Kidney epithelial cell (primary cell): Measurements from ENCODE around the gene GLIS2. TPM values are rescaled to one million over a fixed set of nuclear protein-coding genes. Genes with fewer than 3 reads are reported as not detected.

Source experiments
- DNase-seq: peaks from one replicate; pipeline ENCODE4 v3.0.0-alpha.2; 2010; ENCODE audit warnings: low read depth
- H3K27me3 ChIP-seq: 2 replicates; pipeline ENCODE4 v1.6.0; 2011; ENCODE audit warnings: low read length; ENCODE audit not compliant: control insufficient read depth, insufficient read depth
- H3K36me3 ChIP-seq: 2 replicates; pipeline ENCODE4 v1.5.1; 2011; ENCODE audit warnings: low read length; ENCODE audit not compliant: control insufficient read depth, insufficient read depth
- H3K4me3 ChIP-seq: 2 replicates; pipeline ENCODE4 v1.5.1; 2011; ENCODE audit warnings: low read depth, mild to moderate bottlenecking, control low read depth, low read length
- total RNA-seq: library from RNA; depleted of rRNA; stranded (reverse); fragments of >200 nt; gene quantifications from 2 replicates; pipeline ENCODE4 v1.2.3, GENCODE V29; 2015
- TF ChIP-seq, protein P1 (sequence below): IDR thresholded peaks from 2 replicates; pipeline ENCODE4 v1.5.1; 2011; ENCODE audit warnings: mild to moderate bottlenecking, moderate library complexity, low read length, control low read depth, inconsistent platforms; ENCODE audit not compliant: insufficient read depth, poor library complexity, severe bottlenecking

GLIS2 gene
- total RNA-seq, 1 donor from 2014 or later: 11.5 TPM

DNA sequence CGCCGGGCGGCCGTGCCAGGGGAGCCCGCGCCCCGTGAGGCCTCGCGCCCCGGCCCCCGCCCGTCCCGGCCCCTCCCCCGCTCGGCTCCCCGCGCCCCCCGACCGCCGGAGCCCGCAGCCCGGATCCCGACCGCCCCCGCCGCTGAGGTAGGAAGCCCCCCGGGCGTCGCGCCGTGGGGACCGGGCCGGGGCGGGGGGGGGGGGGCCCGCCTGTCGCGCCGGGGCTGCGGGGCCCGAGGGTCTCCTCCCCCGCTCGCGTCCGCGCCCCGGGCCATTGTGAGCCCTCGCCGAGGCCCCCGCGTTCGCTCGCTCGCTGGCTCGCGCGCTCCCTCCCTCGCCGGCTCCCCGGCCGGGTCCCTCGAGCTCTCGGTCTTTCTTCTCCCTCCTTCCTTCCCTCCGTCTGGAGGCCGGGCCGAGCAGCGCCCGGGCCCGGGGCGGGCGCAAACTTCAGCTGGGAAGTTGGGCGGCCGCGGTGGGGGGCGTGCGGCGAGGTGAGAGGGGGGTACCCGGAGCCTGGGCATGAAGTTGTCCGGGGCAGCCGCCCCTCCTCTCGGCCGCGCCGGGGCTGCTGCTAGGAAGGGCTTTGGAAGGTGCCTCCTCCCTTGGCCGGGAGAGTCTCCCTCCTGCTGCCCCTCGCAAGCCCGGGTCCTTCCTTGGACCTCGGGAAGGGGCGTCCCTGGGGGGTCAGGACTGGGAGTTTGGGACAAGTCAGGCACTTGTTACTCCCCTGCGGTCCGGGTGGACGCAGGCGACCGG lies 419 bp downstream of the GLIS2 start:
- Histone ChIP-seq H3K4me3 (peak overlapping the region; percentile 87), H3K36me3 (no peaks in the 10 kb centered on the region), H3K27me3 (no peaks in the 10 kb centered on the region)
- DNase-seq: no peak
- TF ChIP-seq, protein P1, sequence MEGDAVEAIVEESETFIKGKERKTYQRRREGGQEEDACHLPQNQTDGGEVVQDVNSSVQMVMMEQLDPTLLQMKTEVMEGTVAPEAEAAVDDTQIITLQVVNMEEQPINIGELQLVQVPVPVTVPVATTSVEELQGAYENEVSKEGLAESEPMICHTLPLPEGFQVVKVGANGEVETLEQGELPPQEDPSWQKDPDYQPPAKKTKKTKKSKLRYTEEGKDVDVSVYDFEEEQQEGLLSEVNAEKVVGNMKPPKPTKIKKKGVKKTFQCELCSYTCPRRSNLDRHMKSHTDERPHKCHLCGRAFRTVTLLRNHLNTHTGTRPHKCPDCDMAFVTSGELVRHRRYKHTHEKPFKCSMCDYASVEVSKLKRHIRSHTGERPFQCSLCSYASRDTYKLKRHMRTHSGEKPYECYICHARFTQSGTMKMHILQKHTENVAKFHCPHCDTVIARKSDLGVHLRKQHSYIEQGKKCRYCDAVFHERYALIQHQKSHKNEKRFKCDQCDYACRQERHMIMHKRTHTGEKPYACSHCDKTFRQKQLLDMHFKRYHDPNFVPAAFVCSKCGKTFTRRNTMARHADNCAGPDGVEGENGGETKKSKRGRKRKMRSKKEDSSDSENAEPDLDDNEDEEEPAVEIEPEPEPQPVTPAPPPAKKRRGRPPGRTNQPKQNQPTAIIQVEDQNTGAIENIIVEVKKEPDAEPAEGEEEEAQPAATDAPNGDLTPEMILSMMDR: no peak

DNA sequence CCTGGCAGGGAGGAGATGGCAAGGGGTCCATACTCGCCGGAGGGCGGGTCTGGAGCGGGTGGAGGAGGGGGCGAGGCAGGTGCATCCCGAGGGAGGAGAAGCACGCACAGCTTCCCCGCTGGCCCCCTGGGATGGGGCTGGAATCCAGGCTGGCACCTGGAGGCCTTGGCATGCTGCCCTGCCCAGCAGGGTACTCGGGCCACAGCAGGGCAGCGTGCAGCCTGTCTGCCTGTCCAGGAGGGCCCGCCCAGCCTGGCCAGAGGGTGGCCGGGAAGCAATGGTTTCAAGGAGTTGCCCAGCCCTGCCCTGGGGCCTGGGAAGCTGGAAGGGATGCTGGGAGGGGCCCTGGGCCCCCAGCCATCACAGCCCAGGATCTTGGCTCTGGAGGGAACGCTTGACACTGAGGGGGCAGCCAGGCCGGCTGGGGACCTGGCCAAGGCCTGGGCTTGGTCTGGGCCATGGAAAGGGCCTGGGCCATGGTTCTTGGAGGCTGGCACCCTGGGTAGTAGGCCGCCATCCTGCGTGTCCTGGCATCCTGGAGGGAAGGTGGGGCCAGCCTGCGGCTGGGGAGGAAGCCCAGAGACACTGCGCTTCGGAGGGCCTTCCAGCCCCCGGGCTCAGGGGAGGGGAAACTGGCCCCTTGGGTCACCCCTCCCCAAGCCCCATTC lies 1.1 kb downstream of the GLIS2 start:
- no peaks in the 10 kb centered on the region for H3K27me3 ChIP-seq
- TF ChIP-seq, protein P1: no peak
- no peak for DNase-seq
- H3K36me3 ChIP-seq: no peaks in the 10 kb centered on the region
- peak overlapping the region; percentile 87 for H3K4me3 ChIP-seq

DNA sequence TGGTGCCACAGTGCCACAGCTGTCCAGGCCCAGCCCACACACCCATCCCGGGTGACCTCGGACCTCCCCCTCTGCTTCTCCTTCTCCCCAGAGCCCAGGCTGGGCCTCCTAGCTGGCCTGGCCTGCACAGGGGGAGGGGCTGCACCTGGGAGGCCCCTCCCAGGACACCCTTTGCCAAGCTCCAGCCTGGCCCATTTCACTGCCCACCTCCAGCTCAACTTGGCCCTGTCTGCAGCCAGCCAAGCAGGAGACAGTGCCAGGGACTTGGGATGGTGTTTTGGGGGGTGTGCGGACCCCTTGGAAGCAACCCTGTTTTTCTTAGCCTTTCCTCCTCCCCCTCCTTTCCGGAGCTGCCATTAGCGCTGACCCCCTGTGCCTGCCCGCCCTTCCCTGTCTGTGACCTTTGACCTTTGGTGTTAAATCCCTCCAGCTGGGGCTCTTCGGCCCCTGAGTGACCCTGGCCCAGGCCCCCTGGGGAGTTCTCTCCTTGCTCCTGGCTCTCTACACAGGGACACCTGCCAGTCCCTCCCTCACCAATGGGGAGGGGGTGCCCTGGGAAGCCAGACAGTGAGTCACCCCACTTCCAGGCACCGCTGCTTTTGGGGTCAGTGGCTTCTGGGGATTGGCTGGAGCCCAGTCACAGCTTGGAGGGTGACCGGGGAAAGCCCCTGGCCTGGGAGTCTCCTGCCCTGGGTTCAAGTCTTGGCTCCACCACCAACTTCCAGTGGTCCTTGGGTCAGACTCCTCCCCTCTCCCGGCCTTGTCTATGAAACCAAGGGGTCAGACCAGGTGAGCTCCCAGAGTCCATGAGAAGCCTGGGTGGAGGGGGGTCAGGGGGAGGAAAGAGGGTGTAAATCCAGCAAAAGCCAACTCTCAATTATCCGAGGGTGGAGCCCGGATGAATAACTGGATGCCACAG lies 1.9 kb downstream of the GLIS2 start:
- Histone ChIP-seq H3K4me3 (peak overlapping the region; percentile 87), H3K27me3 (no peaks in the 10 kb centered on the region), H3K36me3 (no peaks in the 10 kb centered on the region)
- DNase-seq: no peak
- TF ChIP-seq, protein P1: no peak

DNA sequence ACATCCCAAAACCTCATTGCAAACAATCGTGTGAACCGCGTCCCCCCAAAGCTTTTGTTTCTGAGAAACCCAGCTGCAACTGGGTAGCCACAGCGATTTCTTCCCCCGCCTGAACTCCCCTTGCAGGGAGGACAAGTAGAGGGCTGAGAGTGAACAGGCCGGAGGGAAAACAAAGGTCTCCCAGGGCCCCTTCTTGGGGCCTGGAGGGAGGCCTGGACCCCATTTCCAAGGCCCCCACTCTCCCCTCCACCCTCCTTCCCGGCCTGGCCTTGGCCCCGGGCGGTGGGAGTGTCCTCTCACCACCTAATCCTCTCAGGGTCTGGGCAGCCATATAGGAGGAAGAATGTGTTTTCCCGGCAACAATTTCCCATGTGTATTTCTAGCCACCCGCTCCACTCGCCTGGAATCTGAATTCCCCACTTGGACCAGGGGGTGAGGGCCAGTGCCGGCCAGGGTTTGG lies 2.6 kb downstream of the GLIS2 start:
- no peak for DNase-seq

DNA sequence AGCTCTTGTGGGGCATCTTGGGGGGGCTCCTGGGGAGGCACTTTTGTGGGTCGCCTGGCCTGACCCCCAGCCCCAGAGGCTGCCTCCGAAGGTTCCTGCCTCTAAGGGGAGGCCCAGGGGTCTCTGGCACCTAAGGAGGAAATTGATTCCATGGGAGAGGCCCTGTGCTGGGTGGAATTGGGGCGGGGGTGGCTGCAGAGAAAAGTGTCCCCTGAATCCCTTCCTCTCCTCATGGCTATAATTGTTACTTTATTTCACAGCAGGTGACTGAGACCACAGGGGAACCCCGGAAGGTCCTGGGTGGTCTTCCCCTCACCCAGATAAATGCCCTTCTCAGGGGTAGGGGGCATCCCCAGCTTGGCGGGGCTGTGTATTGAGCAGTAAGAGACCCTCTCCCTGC lies 3.1 kb downstream of the GLIS2 start:
- Histone ChIP-seq H3K36me3 (no peaks in the 10 kb centered on the region), H3K27me3 (no peaks in the 10 kb centered on the region), H3K4me3 (no peak overlapping the region)
- DNase-seq: no peak
- TF ChIP-seq, protein P1: no peak

More for the DNA sequence above, 2.6 kb downstream of the GLIS2 start:
- no peak overlapping the region for H3K4me3 ChIP-seq
- no peaks in the 10 kb centered on the region for H3K36me3 ChIP-seq
- H3K27me3 ChIP-seq: no peaks in the 10 kb centered on the region
- TF ChIP-seq, protein P1: no peak
